ENCODE measurements around the gene CCNF.

DNA sequence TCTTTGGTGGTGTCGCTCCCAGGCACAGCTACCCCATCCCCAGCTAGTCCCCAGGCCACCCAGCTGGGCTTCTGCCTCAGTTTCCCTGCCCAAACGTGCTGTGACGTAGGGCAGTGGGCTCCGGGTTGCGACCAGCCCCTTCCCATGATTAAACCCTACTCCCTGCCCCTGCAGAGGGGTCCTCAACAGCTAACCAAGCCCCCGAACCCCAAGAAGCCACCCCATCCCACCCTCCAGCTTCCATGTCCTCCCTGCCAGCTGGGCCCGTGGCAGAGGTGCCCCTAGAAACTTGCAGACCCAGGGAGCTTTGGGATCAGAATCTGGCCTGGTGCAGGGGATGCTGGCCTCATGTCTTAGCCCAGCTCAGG lies 41.0 kb downstream of the CCNF start:
- no peak for TF ChIP-seq POLR2A (IDR thresholded peaks at IDR 0.05)
- no peak for TF ChIP-seq CTCF (IDR thresholded peaks at IDR 0.05)

All from ovary (tissue), 3 donors.